Cardiac muscle cell (in vitro differentiated cells and primary cell): ENCODE data around the gene LILRB5. TPM values are rescaled to one million over a fixed set of nuclear protein-coding genes. Genes with fewer than 3 reads are reported as not detected.

ENCODE experiments used
- DNase-seq, 2 donors: peaks; one replicate each; pipeline versions ENCODE4 v3.0.0 to v3.0.0-alpha.2; 2010 to 2017; ENCODE audit warnings: low read depth in 1 of 2, low spot score in 1 of 2
- H3K27ac ChIP-seq: fragments of 200-600 bp; sonication (generic); 2 replicates; pipeline ENCODE4 v1.5.1; 2016
- H3K27me3 ChIP-seq: fragments of 200-600 bp; sonication (generic); 2 replicates; pipeline ENCODE4 v1.6.0; 2016; ENCODE audit warnings: control low read depth
- H3K36me3 ChIP-seq: fragments of 200-600 bp; sonication (generic); 2 replicates; pipeline ENCODE4 v1.5.1; 2016; ENCODE audit warnings: control low read depth
- H3K4me1 ChIP-seq: fragments of 200-600 bp; sonication (generic); 2 replicates; pipeline ENCODE4 v1.8.1; 2017; ENCODE audit warnings: low read depth, mild to moderate bottlenecking, mixed run types
- H3K4me3 ChIP-seq: fragments of 200-600 bp; sonication (generic); 2 replicates; pipeline ENCODE4 v1.5.1; 2016; ENCODE audit warnings: mild to moderate bottlenecking
- H3K9me3 ChIP-seq: fragments of 200-600 bp; sonication (generic); 2 replicates; pipeline ENCODE4 v1.5.1; 2017; ENCODE audit warnings: low read depth, mild to moderate bottlenecking, control low read depth
- polyA plus RNA-seq: library from polyadenylated mRNA; unstranded; fragments of >200 nt; fragmentation: Nextera tagmentation; extraction: Ambion mirVana; gene quantifications from 2 replicates; pipeline ENCODE4 v1.2.1, GENCODE V29; 2016
- total RNA-seq: library from RNA; depleted of rRNA; stranded (reverse); fragments of >200 nt; gene quantifications from 2 replicates; pipeline ENCODE4 v1.2.3, GENCODE V29; 2016
- TF ChIP-seq, protein P1 (sequence below): IDR thresholded peaks from 2 replicates; pipeline ENCODE4 v1.5.1; 2012; ENCODE audit warnings: low read depth, mild to moderate bottlenecking, low read length

Gene LILRB5
- total and polyA plus RNA-seq, 2 experiments from 2014 or later: not detected

DNA sequence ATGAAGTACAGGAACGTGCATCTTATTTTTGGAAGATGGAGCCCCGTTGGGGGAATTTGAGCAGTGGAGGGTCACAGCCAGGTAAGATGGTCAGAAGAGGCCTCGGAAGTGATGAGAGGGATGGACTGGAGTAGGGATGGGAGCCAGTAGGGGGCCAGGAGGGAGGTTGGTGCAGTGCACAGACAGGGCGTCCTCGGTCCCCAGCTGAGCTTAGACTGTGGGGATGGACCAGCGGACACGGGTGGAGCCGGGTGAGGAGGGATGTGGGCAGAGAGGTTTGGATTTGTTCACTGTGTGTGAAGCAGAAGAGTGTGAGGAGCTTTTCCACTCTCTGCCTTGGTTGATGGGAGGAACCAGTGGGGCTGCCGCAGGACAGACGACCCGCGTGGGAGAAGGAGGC lies 45.8 kb downstream of the LILRB5 start:
- DNase-seq: no peak
- Histone ChIP-seq H3K36me3 (peaks cover 19% of the 10 kb centered on the region), H3K4me3 (no peak overlapping the region), H3K4me1 (peaks cover 39% of the 10 kb centered on the region), H3K9me3 (no peaks in the 10 kb centered on the region), H3K27ac (peak overlapping the region; percentile 85), H3K27me3 (no peaks in the 10 kb centered on the region)
- TF ChIP-seq, protein P1, sequence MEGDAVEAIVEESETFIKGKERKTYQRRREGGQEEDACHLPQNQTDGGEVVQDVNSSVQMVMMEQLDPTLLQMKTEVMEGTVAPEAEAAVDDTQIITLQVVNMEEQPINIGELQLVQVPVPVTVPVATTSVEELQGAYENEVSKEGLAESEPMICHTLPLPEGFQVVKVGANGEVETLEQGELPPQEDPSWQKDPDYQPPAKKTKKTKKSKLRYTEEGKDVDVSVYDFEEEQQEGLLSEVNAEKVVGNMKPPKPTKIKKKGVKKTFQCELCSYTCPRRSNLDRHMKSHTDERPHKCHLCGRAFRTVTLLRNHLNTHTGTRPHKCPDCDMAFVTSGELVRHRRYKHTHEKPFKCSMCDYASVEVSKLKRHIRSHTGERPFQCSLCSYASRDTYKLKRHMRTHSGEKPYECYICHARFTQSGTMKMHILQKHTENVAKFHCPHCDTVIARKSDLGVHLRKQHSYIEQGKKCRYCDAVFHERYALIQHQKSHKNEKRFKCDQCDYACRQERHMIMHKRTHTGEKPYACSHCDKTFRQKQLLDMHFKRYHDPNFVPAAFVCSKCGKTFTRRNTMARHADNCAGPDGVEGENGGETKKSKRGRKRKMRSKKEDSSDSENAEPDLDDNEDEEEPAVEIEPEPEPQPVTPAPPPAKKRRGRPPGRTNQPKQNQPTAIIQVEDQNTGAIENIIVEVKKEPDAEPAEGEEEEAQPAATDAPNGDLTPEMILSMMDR: peak; percentile 1

- Histone ChIP-seq H3K27ac (peak overlapping the region; percentile 68), H3K4me1 (peaks cover 39% of the 10 kb centered on the region), H3K27me3 (no peaks in the 10 kb centered on the region), H3K36me3 (peaks cover 28% of the 10 kb centered on the region), H3K9me3 (no peaks in the 10 kb centered on the region), H3K4me3 (no peak overlapping the region)
- DNase-seq: peak; percentile 52 to 99
- TF ChIP-seq, protein P1: no peak
These were observed 47.1 kb downstream of the LILRB5 start for GRCh38 chr19:54209811-54210494.

GRCh38 chr19:54209058-54209810 lies 47.8 kb downstream of the LILRB5 start:
- DNase-seq: no peak
- peaks cover 36% of the 10 kb centered on the region for H3K36me3 ChIP-seq
- no peaks in the 10 kb centered on the region for H3K27me3 ChIP-seq
- no peaks in the 10 kb centered on the region for H3K9me3 ChIP-seq
- TF ChIP-seq, protein P1: no peak
- H3K4me1 ChIP-seq: peaks cover 43% of the 10 kb centered on the region
- peak overlapping the region; percentile 68 for H3K27ac ChIP-seq
- H3K4me3 ChIP-seq: no peak overlapping the region

- Histone ChIP-seq H3K9me3 (no peaks in the 10 kb centered on the region), H3K27me3 (no peaks in the 10 kb centered on the region), H3K4me1 (peaks cover 40% of the 10 kb centered on the region), H3K4me3 (no peak overlapping the region), H3K36me3 (peaks cover 41% of the 10 kb centered on the region), H3K27ac (peak overlapping the region; percentile 68)
- peak in 1 of 2 donors; percentile 44 for DNase-seq
- TF ChIP-seq, protein P1: no peak
These were observed 48.4 kb downstream of the LILRB5 start for GRCh38 chr19:54208784-54209057.

DNA sequence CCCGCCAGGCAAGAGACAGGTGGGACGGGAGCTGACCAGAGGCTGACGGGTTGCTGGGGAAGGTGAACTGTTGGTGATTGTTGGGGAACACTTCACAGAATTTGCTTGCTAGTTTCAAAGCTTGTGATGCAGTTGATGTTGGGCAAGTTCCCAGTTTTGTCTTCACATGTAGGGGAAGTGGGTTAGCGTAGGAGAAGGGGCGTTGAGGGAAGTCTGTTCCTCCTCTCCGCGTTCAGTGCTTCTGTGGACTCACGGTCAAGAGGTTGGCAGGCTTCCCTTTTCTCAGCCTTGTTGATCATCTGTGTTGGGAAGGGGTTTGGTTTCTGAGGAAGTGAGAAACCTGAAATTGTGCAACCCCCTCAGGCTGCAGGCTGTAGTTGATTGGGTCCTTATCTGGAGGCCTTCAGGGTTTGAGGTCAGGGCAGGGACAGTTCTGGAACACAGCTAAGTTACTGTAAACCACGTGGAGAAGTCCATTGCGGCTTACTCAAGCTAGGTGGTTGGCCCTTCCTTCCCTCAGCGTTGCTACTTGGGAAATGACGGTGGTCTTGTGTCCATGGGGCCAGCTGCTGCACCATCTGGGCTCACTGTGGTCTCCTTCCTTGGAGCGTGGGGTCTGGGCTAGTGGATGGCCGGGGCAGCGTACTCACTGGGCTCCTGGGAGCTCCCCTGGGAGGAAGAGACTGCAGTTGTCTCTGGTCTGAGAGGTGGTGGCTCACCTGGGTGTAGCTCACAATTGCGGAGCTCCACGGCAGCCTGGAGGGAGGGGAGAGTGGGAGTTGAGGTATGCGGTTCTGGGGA lies 48.9 kb downstream of the LILRB5 start:
- Histone ChIP-seq H3K4me3 (no peak overlapping the region), H3K27ac (peak overlapping the region; percentile 68), H3K4me1 (peaks cover 40% of the 10 kb centered on the region), H3K9me3 (no peaks in the 10 kb centered on the region), H3K27me3 (no peaks in the 10 kb centered on the region), H3K36me3 (peaks cover 46% of the 10 kb centered on the region)
- TF ChIP-seq, protein P1: no peak
- DNase-seq: peak in 1 of 2 donors; percentile 100
